Activated naive CD8-positive, alpha-beta T cell treated with anti-CD3 and anti-CD28 coated beads, Interleukin-2, amount 10 ng/mL, durations not matched to agents 7 days and 5 days (primary cell): ENCODE measurements around the gene PDSS1. TPM values are rescaled to one million over a fixed set of nuclear protein-coding genes. Genes with fewer than 3 reads are reported as not detected.
A peak's percentile ranks its signal among the peaks of the same experiment; 100 is the strongest.
"Not testable (repeated sequence)": the region's sequence is repeated elsewhere in the genome, so short reads cannot be mapped to it uniquely, and the experiment has no call there.

ENCODE experiments used
- ATAC-seq: fragments of 150-1000 bp; cut with Tn5 transposase; one replicate; pipeline ENCODE4 v1.10.0; 2021; ENCODE audit warnings: low read depth, moderate library complexity
- POLR2A ChIA-PET: fragments of 350-600 bp; sonication (Branson Sonifier 250); formaldehyde crosslinking; loops from one replicate; lab custom pipeline; 2021; ENCODE audit warnings: antibody characterized with exemption; lab: Charles Lee
- DNase-seq: peaks from one replicate; pipeline ENCODE4 v3.0.0; 2021
- H3K27ac Mint-ChIP-seq: one replicate; pipeline ENCODE4 v1.8.0; 2022; ENCODE audit warnings: mild to moderate bottlenecking, mixed read lengths
- H3K27me3 Mint-ChIP-seq: one replicate; pipeline ENCODE4 v1.8.0; 2022; ENCODE audit warnings: mild to moderate bottlenecking, moderate library complexity, mixed read lengths
- H3K36me3 Mint-ChIP-seq: one replicate; pipeline ENCODE4 v1.8.0; 2021; ENCODE audit warnings: mild to moderate bottlenecking, mixed read lengths
- H3K4me1 Mint-ChIP-seq: one replicate; pipeline ENCODE4 v1.8.0; 2021; ENCODE audit warnings: mixed read lengths
- H3K4me3 Mint-ChIP-seq: one replicate; pipeline ENCODE4 v1.8.0; 2022; ENCODE audit warnings: mild to moderate bottlenecking, moderate library complexity, mixed read lengths
- H3K9me3 Mint-ChIP-seq: one replicate; pipeline ENCODE4 v1.8.0; 2021; ENCODE audit warnings: mixed read lengths
- total RNA-seq, 2 experiments: library from RNA; stranded (reverse); gene quantifications; one replicate each; pipeline ENCODE4 v1.2.3, GENCODE V29; 2021

Gene PDSS1
- total RNA-seq, 2 experiments from 2014 or later = 10.7 to 12.0 TPM

DNA sequence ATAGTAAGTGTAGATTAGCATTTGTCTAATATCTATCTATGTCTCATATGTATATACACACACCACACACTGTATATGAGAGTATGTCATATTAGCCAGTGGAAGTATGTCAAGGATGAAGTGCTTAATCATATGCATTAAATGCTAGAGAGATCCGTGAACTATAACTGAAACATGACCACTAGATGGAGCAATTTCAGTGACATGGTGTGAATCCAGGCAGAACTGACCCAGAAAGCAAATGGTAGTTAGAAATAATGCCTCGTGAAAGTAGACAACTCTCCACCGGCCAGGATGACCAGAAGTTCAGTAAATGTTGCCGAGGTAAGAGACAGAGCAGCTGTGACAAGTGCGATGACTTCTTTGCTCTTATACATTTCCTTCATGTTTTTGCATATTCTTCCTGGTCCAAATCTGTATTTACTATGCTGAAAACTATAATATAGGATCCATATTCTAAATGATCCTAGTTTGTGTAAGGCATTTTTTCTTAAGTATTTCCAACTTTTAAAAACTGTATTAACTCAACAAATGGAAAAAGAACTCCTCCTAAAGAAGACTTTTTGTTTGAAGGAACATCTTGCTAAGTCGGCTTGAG is 12.7 kb upstream of the PDSS1 start:
- H3K27ac Mint-ChIP-seq, H3K36me3 Mint-ChIP-seq: not testable (repeated sequence)

GRCh38 chr10:26685441-26685840 is 12.1 kb upstream of the PDSS1 start:
- peaks cover 21% of the 10 kb centered on the region for H3K4me1 Mint-ChIP-seq

More for the DNA sequence above, 12.7 kb upstream of the PDSS1 start:
- DNase-seq, POLR2A ChIA-PET, H3K27me3 Mint-ChIP-seq, H3K9me3 Mint-ChIP-seq: not testable (repeated sequence)
- Mint-ChIP-seq H3K4me3 (peak overlapping the region; percentile 2), H3K4me1 (peaks cover 20% of the 10 kb centered on the region)
- peak; percentile 91 for ATAC-seq

DNA sequence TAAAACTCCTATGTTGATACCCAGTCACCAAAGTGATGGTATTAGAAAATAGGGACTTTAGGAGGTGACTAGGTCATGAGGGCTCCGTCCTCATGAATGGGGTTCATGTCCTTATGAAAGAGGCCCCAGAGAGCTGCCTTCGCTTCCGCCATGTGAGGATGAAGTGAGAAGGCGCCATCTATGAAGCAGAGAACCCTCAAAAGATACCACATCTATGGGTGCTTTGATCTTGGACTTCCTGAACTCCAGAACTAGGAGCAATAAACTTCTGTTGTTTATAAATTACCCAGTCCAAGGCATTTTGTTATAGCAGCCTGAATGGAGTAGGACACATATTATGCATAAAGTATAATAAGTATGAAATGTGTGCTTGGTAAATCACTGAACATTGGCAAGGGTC is 8.1 kb upstream of the PDSS1 start:
- H3K27me3 Mint-ChIP-seq = peaks cover 11% of the 10 kb centered on the region
- H3K4me1 Mint-ChIP-seq = peaks cover 14% of the 10 kb centered on the region
- no peak overlapping the region for H3K27ac Mint-ChIP-seq
- no peak overlapping the region for H3K4me3 Mint-ChIP-seq
- H3K9me3 Mint-ChIP-seq = peaks cover 2% of the 10 kb centered on the region
- DNase-seq = no peak
- ATAC-seq = no peak
- H3K36me3 Mint-ChIP-seq = no peaks in the 10 kb centered on the region
- POLR2A ChIA-PET = no interaction called here

More at GRCh38 chr10:26685441-26685840, 12.1 kb upstream of the PDSS1 start:
- H3K4me3 Mint-ChIP-seq = no peak overlapping the region
- no peaks in the 10 kb centered on the region for H3K27me3 Mint-ChIP-seq
- peaks cover 2% of the 10 kb centered on the region for H3K9me3 Mint-ChIP-seq
- POLR2A ChIA-PET = no interaction called here
- no peaks in the 10 kb centered on the region for H3K36me3 Mint-ChIP-seq
- DNase-seq (no peak), ATAC-seq (no peak)
- no peak overlapping the region for H3K27ac Mint-ChIP-seq

GRCh38 chr10:26690731-26691475 is 6.6 kb upstream of the PDSS1 start:
- Mint-ChIP-seq H3K4me3 (no peak overlapping the region), H3K27me3 (peaks cover 11% of the 10 kb centered on the region), H3K4me1 (peaks cover 8% of the 10 kb centered on the region), H3K36me3 (no peaks in the 10 kb centered on the region), H3K27ac (no peak overlapping the region), H3K9me3 (peaks cover 2% of the 10 kb centered on the region)
- no peak for DNase-seq
- POLR2A ChIA-PET = interaction anchor here (0.5 kb wide), 1 partner anchor 413 kb away, joined by 3 read pairs; no protein-coding TSS in a partner anchor
- no peak for ATAC-seq

GRCh38 chr10:26694536-26694935 is 3.0 kb upstream of the PDSS1 start:
- H3K36me3 Mint-ChIP-seq, H3K27ac Mint-ChIP-seq, POLR2A ChIA-PET, H3K4me3 Mint-ChIP-seq, H3K9me3 Mint-ChIP-seq, DNase-seq, ATAC-seq: not testable (repeated sequence)
- Mint-ChIP-seq H3K27me3 (peaks cover 11% of the 10 kb centered on the region), H3K4me1 (peaks cover 19% of the 10 kb centered on the region)

- H3K4me1 Mint-ChIP-seq = peaks cover 25% of the 10 kb centered on the region
- H3K9me3 Mint-ChIP-seq = no peaks in the 10 kb centered on the region
- H3K36me3 Mint-ChIP-seq = peaks cover 15% of the 10 kb centered on the region
- peaks cover 2% of the 10 kb centered on the region for H3K27me3 Mint-ChIP-seq
- ATAC-seq (peak; percentile 5), DNase-seq (no peak)
- peak overlapping the region; percentile 95 for H3K27ac Mint-ChIP-seq
- H3K4me3 Mint-ChIP-seq = peak overlapping the region; percentile 95
- POLR2A ChIA-PET = interaction anchor here (0.6 to 1.5 kb wide), 7 partner anchors 10 to 361 kb away, joined by 3 to 8 read pairs (median 3); no protein-coding TSS in a partner anchor
These were observed 727 bp upstream of the PDSS1 start for GRCh38 chr10:26696786-26697162.

DNA sequence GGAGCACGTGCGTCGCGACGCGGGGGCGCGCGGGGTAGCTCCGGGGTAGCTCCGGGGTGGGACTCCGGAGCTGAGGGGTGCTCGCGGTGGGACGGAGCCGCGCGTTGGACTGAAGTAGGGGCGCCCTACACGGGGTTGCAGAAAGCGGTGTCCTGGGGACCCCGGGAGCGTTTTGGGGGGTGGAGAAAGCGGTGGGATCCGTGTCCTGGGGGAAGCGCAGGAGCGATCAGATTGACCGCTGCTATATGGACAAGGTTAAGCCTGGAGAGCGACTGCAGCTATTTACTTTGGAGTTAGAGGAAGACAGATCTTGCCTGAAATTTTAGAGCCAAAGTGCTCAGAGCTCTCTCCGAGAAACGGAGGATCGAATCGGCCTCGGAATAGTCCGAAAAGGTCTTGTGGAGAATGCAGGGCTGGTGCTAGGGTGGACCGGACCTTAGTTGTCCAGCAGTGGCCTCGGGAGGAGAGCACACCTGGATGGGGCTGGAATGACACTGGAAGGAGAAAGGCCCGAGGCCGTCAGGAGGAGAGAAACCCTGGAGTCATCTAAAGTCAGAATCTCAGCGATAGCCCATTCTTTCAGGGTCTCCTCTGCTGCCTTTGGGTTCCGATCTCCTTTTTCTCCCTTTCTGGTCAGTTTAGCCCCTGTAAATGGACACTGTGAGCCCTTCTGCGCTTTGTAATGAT is 564 bp downstream of the PDSS1 start:
- Mint-ChIP-seq H3K4me3 (peak overlapping the region; percentile 99), H3K4me1 (peaks cover 29% of the 10 kb centered on the region), H3K9me3 (no peaks in the 10 kb centered on the region), H3K27me3 (no peaks in the 10 kb centered on the region), H3K36me3 (peaks cover 24% of the 10 kb centered on the region), H3K27ac (peak overlapping the region; percentile 88)
- POLR2A ChIA-PET = interaction anchor here (0.7 to 1.2 kb wide), 4 partner anchors 162 to 806 kb away, joined by 3 to 4 read pairs (median 3); partner anchors contain the start of gene RAB18
- ATAC-seq = no peak
- DNase-seq = no peak

DNA sequence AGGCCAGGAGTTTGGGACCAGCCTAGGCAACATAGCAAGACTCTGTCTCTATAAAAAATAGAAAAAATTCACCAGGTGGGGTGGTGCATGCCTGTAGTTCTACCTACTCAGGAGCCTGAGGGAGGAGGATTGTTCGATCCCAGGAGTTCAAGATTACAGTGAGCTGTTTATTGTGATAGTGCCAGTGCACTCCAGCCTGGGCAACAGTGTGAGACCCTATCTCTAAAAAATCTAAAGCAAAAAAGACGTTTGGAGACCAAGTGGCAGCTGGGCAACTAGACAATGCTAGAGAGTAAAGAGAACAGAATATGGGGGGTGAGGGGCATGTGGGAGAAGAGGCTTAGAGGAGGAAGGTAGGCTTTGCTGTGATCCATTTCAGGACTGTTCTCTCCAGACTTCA is 1.4 kb downstream of the PDSS1 start:
- peak overlapping the region; percentile 99 for H3K4me3 Mint-ChIP-seq
- POLR2A ChIA-PET = no interaction called here
- ATAC-seq (no peak), DNase-seq (no peak)
- peak overlapping the region; percentile 40 for H3K27ac Mint-ChIP-seq
- no peaks in the 10 kb centered on the region for H3K27me3 Mint-ChIP-seq
- H3K9me3 Mint-ChIP-seq = no peaks in the 10 kb centered on the region
- peaks cover 29% of the 10 kb centered on the region for H3K4me1 Mint-ChIP-seq
- H3K36me3 Mint-ChIP-seq = peaks cover 26% of the 10 kb centered on the region

- no peak overlapping the region for H3K27ac Mint-ChIP-seq
- H3K27me3 Mint-ChIP-seq = no peaks in the 10 kb centered on the region
- H3K36me3 Mint-ChIP-seq = peaks cover 29% of the 10 kb centered on the region
- no peak overlapping the region for H3K4me3 Mint-ChIP-seq
- H3K4me1 Mint-ChIP-seq = peaks cover 29% of the 10 kb centered on the region
- POLR2A ChIA-PET = no interaction called here
- ATAC-seq (no peak), DNase-seq (no peak)
- no peaks in the 10 kb centered on the region for H3K9me3 Mint-ChIP-seq
These were observed 2.1 kb downstream of the PDSS1 start for GRCh38 chr10:26699631-26700030.

- Mint-ChIP-seq H3K9me3 (no peaks in the 10 kb centered on the region), H3K4me3 (no peak overlapping the region), H3K27ac (peak overlapping the region; percentile 43), H3K36me3 (peaks cover 31% of the 10 kb centered on the region), H3K4me1 (peaks cover 31% of the 10 kb centered on the region), H3K27me3 (no peaks in the 10 kb centered on the region)
- no peak for ATAC-seq
- POLR2A ChIA-PET = no interaction called here
- no peak for DNase-seq
These were observed 3.6 kb downstream of the PDSS1 start for GRCh38 chr10:26700884-26701630.

- H3K4me3 Mint-ChIP-seq = no peak overlapping the region
- DNase-seq (no peak), ATAC-seq (no peak)
- no peaks in the 10 kb centered on the region for H3K27me3 Mint-ChIP-seq
- POLR2A ChIA-PET = no interaction called here
- H3K4me1 Mint-ChIP-seq = peaks cover 30% of the 10 kb centered on the region
- H3K27ac Mint-ChIP-seq = no peak overlapping the region
- H3K36me3 Mint-ChIP-seq = peaks cover 39% of the 10 kb centered on the region
- no peaks in the 10 kb centered on the region for H3K9me3 Mint-ChIP-seq
These were observed 5.6 kb downstream of the PDSS1 start for GRCh38 chr10:26703096-26703495.

DNA sequence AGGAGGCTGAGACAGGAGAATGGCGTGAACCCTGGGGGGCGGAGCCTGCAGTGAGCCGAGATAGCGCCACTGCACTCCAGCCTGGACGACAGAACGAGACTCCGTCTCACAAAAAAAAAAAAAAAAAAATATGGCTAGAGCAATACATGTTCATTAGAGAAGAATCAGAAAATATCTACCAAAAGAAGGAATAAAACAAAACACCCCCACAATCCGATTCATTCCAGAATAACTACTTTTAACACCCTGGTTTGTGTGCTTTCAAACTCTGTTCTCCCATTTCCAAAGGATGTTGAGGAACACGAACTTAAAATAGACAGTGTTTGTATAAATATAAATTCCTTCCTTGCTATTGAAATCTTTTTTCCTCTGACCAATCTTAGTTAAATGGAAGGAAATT is 6.5 kb downstream of the PDSS1 start:
- Mint-ChIP-seq H3K4me3 (no peak overlapping the region), H3K9me3 (no peaks in the 10 kb centered on the region), H3K27me3 (no peaks in the 10 kb centered on the region), H3K36me3 (peaks cover 43% of the 10 kb centered on the region), H3K27ac (no peak overlapping the region), H3K4me1 (peaks cover 24% of the 10 kb centered on the region)
- POLR2A ChIA-PET = no interaction called here
- ATAC-seq (no peak), DNase-seq (no peak)

DNA sequence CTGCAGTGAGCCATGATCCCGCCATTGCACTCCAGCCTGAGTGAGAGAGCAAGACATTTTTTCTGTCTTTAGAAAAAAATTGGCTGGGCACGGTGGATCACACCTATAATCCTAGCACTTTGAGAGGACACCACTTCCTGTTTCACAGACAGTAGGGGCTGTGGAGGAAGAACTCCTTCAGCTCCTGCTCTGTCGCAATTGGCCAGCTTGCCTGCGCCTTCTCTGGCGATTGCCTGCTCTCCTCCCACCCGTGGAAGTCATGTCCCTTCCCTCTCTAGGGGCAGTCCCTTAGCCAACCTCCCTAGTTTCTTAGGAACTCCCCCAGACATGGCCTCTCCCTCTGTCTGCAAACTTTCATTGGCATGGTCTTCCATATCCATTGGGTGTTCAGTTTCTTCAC is 8.7 kb downstream of the PDSS1 start:
- no peak overlapping the region for H3K4me3 Mint-ChIP-seq
- ATAC-seq (peak; percentile 42), DNase-seq (no peak)
- POLR2A ChIA-PET = interaction anchor here (1.0 kb wide), 1 partner anchor 9 kb away, joined by 3 read pairs; no protein-coding TSS in a partner anchor
- H3K36me3 Mint-ChIP-seq = peaks cover 41% of the 10 kb centered on the region
- peak overlapping the region; percentile 42 for H3K27ac Mint-ChIP-seq
- no peaks in the 10 kb centered on the region for H3K27me3 Mint-ChIP-seq
- H3K4me1 Mint-ChIP-seq = peaks cover 18% of the 10 kb centered on the region
- no peaks in the 10 kb centered on the region for H3K9me3 Mint-ChIP-seq
